ENCODE measurements around the gene ZHX3.

The ZHX3 gene

GRCh38 chr20:41173161-41173721 lies 144.3 kb downstream of the ZHX3 start:
- peak; percentile 85 for DNase-seq (ENCODE audit: low read depth, low spot score)

GRCh38 chr20:41172296-41173140 lies 145.0 kb downstream of the ZHX3 start:
- no peak for DNase-seq (ENCODE audit: low read depth, low spot score)

DNA sequence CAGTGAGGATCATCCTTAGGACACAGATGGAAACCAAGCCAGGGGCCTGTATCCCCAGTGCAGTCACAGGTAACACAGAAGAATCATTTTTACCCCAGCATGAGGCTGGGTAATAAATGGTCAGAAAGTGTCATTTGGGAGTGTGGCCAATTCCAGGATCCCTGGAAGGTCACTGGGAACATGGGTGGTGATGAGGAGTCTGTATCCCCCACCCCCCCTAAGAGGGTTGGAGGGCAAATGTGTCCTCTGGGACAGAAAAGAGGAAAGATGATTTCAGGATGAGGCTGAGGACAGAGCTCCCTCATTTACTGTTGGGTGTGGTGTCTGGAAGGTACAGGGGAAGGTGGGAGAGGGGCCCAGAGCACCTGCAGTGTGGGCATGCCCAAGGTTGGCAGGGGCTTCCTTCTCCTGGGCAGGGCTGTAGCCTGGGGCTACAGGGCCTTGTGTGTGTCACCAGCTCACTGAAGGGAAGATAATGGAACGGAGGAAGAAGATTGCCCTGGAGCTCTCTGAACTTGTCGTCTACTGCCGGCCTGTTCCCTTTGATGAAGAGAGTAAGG lies 145.7 kb downstream of the ZHX3 start:
- no peak for DNase-seq (ENCODE audit: low read depth, low spot score)

DNA sequence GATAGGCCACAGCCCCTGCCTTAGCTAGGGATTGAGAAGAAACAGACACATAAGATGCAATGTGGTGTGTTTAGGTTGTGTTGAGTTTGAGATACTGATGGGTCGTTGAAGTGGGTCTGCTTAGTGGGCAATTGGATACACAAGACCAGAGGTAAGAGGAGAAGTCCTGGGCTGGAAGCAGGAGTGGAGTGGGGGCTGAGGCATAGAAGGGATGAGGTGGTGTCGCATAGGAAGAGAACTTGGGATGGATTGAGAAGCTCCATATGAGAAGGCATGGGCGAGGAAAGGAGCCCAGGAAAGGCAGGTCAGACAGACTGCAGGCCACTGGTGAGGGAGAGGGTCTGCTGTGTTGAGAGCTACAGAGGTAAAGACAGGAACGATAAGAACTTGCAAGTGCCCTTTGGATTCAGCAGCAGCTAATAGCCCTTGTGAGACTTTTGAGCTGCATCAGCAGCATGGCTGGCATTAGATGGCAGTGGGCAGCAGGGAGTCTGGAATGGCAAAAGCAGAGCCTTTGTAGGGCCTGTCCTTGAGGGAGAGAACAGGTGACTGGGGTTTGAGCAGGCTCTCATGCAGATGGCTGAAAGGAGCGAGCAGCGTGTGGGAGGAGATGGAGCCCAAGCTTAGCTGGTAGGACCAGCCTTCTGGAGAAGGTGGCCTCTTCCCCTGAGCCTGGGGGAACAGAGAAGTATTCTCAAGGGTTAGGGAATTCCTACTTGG lies 147.0 kb downstream of the ZHX3 start:
- DNase-seq (ENCODE audit: low read depth, low spot score) = no peak

DNA sequence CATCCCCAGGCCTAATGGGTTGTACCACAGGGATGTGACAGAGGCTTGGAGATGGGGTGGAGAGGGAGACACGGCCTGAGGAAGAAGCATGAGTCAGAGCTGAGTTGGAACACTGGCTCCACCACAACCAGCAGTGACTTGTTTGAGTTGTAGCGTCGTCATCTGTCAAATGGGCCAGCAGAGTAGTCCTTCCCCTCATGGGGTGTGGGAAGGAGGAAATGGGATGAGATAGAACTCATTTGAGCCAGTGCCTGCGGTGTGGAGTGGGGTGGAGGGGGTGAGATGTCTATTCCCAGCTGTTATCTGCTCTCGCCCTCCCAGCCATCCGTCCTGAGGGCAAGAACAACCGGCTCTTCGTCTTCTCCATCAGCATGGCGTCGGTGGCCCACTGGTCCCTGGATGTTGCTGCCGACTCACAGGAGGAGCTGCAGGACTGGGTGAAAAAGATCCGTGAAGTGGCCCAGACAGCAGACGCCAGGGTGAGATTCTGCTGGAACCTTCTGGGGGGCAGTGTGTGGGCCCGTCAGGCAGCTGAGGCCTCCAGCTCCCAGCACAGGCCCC lies 147.7 kb downstream of the ZHX3 start:
- DNase-seq (ENCODE audit: low read depth, low spot score) = no peak

- no peak for DNase-seq (ENCODE audit: low read depth, low spot score)
Measured at GRCh38 chr20:41169162-41169690, 148.3 kb downstream of the ZHX3 start.

GRCh38 chr20:41168281-41169161 lies 149.0 kb downstream of the ZHX3 start:
- DNase-seq (ENCODE audit: low read depth, low spot score) = no peak

- DNase-seq (ENCODE audit: low read depth, low spot score) = no peak
Measured at GRCh38 chr20:41167481-41168253, 149.9 kb downstream of the ZHX3 start.

DNA sequence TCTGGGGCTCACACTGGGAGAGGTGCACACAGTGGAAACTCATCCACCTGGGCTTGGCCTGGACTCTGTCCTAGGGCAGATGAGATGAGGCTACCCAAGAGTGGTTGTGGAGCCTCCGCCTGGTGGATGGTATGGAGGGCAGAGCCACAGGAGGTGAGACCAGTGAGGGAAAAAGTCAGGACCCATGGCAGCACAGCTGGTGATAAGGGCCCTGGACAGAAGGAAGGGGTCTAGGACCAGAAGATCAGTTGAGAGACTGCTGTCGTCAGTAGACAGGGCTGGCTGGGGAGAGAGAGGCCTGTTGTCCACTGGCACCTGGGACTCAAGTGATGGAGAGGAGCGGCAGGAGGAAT lies 150.4 kb downstream of the ZHX3 start:
- DNase-seq (ENCODE audit: low read depth, low spot score) = no peak

GRCh38 chr20:41166201-41167117 lies 151.1 kb downstream of the ZHX3 start:
- DNase-seq (ENCODE audit: low read depth, low spot score) = no peak

DNA sequence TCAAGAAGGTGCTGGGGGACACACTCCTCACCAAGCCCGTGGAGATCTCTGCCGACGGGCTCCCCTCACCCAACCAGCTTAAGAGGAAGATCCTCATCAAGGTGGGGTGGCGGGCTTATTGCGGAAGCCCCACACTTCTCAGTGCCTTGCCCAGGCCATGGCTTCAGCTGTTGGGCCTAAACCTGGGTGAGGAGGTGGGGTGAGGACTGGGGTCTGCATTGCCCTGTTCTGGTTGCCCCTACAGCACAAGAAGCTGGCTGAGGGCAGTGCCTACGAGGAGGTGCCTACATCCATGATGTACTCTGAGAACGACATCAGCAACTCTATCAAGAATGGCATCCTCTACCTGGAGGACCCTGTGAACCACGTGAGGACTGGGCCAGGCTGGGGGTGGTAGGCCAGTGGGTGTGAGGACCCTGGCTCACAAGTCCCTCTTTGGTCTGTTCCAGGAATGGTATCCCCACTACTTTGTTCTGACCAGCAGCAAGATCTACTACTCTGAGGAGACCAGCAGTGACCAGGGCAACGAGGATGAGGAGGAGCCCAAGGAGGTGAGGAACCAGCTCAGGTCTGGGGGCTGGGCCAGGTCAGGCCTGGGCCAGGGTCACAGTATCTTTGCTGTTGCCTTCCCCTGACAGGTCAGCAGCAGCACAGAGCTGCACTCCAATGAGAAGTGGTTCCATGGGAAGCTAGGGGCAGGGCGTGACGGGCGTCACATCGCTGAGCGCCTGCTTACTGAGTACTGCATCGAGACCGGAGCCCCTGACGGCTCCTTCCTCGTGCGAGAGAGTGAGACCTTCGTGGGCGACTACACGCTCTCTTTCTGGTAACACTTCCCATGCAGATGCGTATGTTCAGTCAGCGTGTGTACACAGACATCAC lies 152.3 kb downstream of the ZHX3 start:
- no peak for DNase-seq (ENCODE audit: low read depth, low spot score)

DNA sequence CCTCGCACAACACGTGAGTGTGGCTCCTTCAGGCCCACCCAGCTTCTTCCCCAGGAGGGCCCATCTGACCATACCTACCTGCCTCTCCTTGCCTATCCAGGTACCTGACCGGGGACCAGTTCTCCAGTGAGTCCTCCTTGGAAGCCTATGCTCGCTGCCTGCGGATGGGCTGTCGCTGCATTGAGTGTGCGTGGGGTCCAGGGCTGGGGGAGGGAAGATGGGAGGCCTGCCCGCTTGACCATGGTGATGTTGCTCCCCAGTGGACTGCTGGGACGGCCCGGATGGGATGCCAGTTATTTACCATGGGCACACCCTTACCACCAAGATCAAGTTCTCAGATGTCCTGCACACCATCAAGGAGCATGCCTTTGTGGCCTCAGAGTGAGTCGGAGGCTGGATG lies 153.7 kb downstream of the ZHX3 start:
- DNase-seq (ENCODE audit: low read depth, low spot score) = no peak

GRCh38 chr20:41162396-41162795 lies 155.1 kb downstream of the ZHX3 start:
- no peak for DNase-seq (ENCODE audit: low read depth, low spot score)

- DNase-seq (ENCODE audit: low read depth, low spot score) = no peak
Measured at GRCh38 chr20:41161886-41162285, 155.6 kb downstream of the ZHX3 start.

- no peak for DNase-seq (ENCODE audit: low read depth, low spot score)
Measured at GRCh38 chr20:41160686-41161085, 156.8 kb downstream of the ZHX3 start.

GRCh38 chr20:41159547-41159946 lies 158.0 kb downstream of the ZHX3 start:
- peak; percentile 88 for DNase-seq (ENCODE audit: low read depth, low spot score)

GRCh38 chr20:41158082-41158625 lies 159.4 kb downstream of the ZHX3 start:
- DNase-seq (ENCODE audit: low read depth, low spot score) = peak; percentile 58

DNA sequence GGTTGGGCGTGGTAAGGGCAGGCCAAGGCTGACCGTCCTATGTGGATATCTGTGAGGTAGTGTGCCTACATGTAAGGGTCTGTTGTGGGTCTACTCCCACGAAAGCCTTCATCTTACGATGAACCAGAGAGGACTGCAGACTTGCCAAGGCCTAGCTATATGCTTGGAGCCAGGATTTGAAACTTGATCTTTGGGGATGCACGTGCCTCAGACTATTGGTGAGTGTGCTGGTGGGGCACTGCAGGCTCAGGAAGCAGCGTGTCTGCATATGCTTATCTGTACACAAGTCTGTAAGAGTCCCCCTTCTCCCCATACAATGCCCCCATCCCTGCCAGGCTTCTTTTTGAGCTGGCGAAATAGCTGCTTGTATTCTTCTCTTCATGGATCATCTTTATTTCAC lies 162.3 kb downstream of the ZHX3 start:
- no peak for DNase-seq (ENCODE audit: low read depth, low spot score)

All from ELF-1 (cell line).